IPS-20b (cell line): Measurements from ENCODE around the gene CARD14.

Experiments used
- H3K27ac ChIP-seq: one replicate; pipeline ENCODE4 v1.5.1; 2013; ENCODE audit warnings: low read length
- H3K27me3 ChIP-seq: 2 replicates; pipeline ENCODE4 v1.6.1; 2013; ENCODE audit warnings: mild to moderate bottlenecking, low read length, inconsistent platforms; ENCODE audit not compliant: insufficient read depth
- H3K36me3 ChIP-seq: 2 replicates; pipeline ENCODE4 v1.6.1; 2013; ENCODE audit warnings: low read depth, mild to moderate bottlenecking, inconsistent platforms, low read length, moderate library complexity; ENCODE audit not compliant: insufficient read depth
- H3K4me1 ChIP-seq: 2 replicates; pipeline ENCODE4 v1.6.1; 2013; ENCODE audit warnings: mild to moderate bottlenecking, control low read depth, inconsistent platforms, low read length, moderate library complexity; ENCODE audit not compliant: insufficient read depth
- H3K4me3 ChIP-seq: 2 replicates; pipeline ENCODE4 v1.5.1; 2013; ENCODE audit warnings: mild to moderate bottlenecking, low read length, inconsistent platforms
- H3K9ac ChIP-seq: 2 replicates; pipeline ENCODE4 v1.6.1; 2013; ENCODE audit warnings: low read depth, mild to moderate bottlenecking, inconsistent platforms, low read length, moderate library complexity
- H3K9me3 ChIP-seq: 2 replicates; pipeline ENCODE4 v1.6.1; 2013; ENCODE audit warnings: mild to moderate bottlenecking, low read depth, low read length, inconsistent platforms; ENCODE audit not compliant: insufficient read depth

Gene CARD14

DNA sequence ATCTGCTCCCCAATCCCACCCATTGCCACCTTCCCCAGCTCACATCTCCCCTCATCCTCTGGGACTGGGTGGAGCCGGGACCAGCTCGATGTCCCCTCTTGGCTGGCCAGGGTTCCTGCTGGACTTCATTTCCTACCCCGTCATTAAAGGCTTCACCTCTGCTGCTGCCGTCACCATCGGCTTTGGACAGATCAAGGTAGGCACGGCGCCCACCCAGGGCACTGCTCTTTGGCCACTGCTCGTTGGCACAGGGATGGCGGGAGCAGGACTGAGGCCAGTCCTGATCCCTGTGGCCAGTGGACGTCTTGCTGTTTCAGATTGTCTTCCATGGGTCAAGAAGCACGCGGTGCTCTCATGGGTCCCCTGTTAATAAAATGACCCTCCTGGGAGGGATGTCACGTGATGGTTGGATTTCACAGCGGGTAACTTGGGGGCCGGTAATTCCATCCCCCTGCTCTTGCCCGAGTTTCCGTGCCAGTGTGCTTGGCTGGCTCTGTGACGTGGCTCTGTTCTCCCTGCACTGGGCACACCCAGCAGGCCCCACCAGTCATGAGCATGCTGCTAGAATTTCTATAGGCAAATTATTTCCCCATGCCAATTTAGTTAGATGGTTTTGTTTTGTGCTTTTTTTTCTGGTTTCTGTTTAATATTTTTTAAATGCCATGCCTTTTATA is 53.4 kb downstream of the CARD14 start:
- Histone ChIP-seq H3K4me3 (no peak overlapping the region), H3K4me1 (peaks cover 7% of the 10 kb centered on the region), H3K9me3 (no peaks in the 10 kb centered on the region), H3K36me3 (no peaks in the 10 kb centered on the region), H3K27me3 (no peaks in the 10 kb centered on the region; the same call in 1 of the 2 replicates), H3K9ac (no peak overlapping the region), H3K27ac (no peak overlapping the region)

DNA sequence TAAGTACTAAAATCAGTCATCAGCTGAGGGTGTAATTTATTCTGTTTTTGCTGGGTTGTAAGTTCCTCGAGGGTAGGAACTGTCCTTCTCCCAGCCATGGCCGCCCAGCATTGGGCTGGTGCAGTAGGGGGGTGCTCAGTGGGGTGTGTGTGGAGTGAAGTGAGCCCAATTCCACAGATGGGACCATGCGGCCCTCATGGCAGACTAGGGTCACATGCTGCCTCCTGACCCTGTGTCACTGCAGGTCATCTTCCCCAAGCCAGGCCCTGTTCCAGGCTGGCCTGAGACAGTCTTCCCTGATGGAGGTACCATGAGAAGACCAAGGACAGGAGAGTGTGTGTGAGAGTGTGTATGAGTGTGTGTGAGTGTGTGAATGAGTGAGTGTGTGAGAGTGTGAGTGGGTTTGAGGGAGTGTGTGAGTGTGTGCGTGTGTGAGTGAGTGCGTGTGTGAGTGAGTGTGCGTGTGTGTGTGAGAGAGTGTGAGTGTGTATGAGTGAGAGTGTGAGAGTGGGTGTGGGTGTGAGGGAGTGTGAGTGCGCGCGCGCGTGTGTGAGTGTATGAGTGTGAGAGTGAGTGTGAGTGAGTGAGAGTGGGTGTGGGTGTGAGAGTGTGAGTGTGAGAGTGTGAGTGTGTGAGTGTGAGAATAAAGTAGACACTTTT is 54.1 kb downstream of the CARD14 start:
- 0 out of 2 replicates have a peak, but pooled peaks cover 2% of the 10 kb centered on the region for H3K36me3 ChIP-seq
- H3K4me3 ChIP-seq: no peak overlapping the region
- no peaks in the 10 kb centered on the region for H3K9me3 ChIP-seq
- no peak overlapping the region for H3K9ac ChIP-seq
- no peaks in the 10 kb centered on the region; the same call in 1 of the 2 replicates for H3K27me3 ChIP-seq
- no peak overlapping the region for H3K27ac ChIP-seq
- peaks cover 7% of the 10 kb centered on the region for H3K4me1 ChIP-seq

DNA sequence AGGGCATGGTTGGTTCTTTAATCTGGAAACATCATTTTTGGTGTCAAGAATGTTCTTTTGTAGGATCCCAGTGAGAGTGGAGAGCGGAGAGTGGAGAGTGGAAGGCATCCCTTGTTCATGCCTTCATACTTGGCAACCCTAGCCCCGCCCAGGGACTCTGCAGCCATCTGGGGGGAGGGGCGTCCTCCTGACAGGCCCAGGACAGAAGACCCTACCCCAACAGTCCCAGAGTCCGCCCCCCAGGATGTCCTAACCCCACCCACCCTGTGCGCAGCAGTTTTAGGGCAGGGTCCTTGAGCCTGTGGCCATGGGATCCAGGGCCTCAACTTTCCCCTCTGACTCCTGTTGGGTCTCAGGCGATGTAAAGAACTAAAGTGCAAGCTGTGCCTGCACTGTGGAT is 54.9 kb downstream of the CARD14 start:
- no peaks in the 10 kb centered on the region; the same call in 1 of the 2 replicates for H3K27me3 ChIP-seq
- H3K9ac ChIP-seq: no peak overlapping the region
- no peak overlapping the region for H3K27ac ChIP-seq
- H3K36me3 ChIP-seq: 0 out of 2 replicates have a peak, but pooled peaks cover 3% of the 10 kb centered on the region
- no peaks in the 10 kb centered on the region for H3K9me3 ChIP-seq
- H3K4me3 ChIP-seq: no peak overlapping the region
- peaks cover 7% of the 10 kb centered on the region for H3K4me1 ChIP-seq

DNA sequence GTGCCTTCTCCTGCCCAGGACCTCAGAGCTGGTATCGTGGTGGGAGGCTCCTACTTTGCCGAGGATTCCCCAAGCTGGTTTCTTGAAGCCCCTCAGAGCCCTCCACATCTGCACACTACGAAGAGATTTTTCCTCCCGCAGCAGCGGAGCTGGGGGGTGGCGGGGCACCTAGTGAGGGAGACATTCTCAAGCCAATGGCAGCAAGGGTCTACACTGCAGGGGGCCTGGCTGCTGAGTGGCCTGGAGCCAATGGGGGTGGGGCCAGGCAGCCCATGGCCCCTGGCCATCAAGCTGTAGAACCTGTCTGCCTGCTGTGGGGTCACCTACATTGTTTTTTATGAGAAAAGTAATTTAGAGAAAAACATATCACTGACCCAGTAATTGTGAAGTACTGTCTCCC is 55.4 kb downstream of the CARD14 start:
- Histone ChIP-seq H3K4me3 (no peak overlapping the region), H3K4me1 (peaks cover 7% of the 10 kb centered on the region), H3K9ac (no peak overlapping the region), H3K36me3 (0 out of 2 replicates have a peak, but pooled peaks cover 3% of the 10 kb centered on the region), H3K9me3 (no peaks in the 10 kb centered on the region), H3K27me3 (no peaks in the 10 kb centered on the region; the same call in 1 of the 2 replicates), H3K27ac (no peak overlapping the region)

DNA sequence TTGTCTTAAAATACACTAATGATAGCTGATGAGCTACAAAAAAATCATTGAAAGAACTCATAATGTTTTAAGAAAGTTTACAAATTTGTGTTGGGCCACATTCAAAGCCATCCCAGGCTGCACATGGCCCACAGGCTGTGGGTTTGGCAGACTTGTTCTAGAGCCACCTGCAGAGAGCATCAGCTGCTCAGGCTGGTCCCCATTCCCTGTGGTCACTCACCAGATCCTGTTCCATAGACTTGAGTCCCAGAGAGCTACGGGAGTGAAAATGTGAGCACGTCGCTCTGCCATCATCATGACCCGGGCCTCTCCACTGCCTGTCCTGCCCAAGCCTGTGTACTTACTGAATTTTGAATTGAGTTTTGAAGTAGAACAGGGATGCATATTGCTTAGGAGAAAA is 57.3 kb downstream of the CARD14 start:
- no peaks in the 10 kb centered on the region for H3K27me3 ChIP-seq

DNA sequence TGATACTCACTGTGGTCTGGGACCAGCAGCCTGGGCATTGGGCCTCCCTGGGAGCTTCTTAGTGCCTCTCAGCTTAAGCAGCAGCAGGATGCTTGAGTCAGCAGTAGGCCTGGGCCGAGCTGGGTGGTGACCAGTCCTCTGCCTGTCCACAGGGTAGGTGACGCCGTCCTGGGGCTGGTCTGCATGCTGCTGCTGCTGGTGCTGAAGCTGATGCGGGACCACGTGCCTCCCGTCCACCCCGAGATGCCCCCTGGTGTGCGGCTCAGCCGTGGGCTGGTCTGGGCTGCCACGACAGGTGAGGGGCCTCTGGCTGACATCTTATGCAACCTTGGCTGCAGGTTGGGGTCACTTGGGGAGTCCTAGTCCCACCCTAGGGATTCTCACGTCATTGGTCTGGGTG is 57.8 kb downstream of the CARD14 start:
- Histone ChIP-seq H3K27ac (no peak overlapping the region), H3K9ac (no peak overlapping the region), H3K36me3 (peaks cover 14% of the 10 kb centered on the region), H3K4me3 (no peak overlapping the region), H3K4me1 (peaks cover 7% of the 10 kb centered on the region), H3K9me3 (peaks cover 13% of the 10 kb centered on the region; the same call in 1 of the 2 replicates), H3K27me3 (no peaks in the 10 kb centered on the region)

More for the DNA sequence above, 57.3 kb downstream of the CARD14 start:
- no peak overlapping the region for H3K9ac ChIP-seq
- peaks cover 9% of the 10 kb centered on the region; the same call in 1 of the 2 replicates for H3K36me3 ChIP-seq
- H3K4me3 ChIP-seq: no peak overlapping the region
- no peak overlapping the region for H3K27ac ChIP-seq
- peaks cover 9% of the 10 kb centered on the region; the same call in 1 of the 2 replicates for H3K9me3 ChIP-seq
- H3K4me1 ChIP-seq: peaks cover 7% of the 10 kb centered on the region

DNA sequence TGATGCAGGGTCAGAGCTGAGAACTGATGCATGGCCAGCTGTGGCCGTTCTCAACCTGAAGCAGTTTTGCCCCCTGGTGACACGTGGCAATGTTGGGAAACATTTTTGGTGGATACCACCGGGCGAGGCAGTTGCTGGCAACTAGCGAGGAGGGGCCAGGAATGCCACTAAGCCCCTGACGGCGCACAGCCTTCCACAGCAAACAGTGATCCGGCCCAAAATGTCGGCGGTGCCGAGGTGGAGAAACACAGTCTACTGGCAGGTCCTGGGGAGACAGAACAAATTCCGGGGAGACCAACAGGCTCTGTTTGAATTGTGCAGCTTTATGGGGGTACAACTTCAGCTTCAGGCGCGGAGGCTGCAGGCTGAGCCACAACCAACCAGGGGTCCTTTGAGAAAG is 58.6 kb downstream of the CARD14 start:
- Histone ChIP-seq H3K9me3 (peaks cover 15% of the 10 kb centered on the region; the same call in 1 of the 2 replicates), H3K9ac (no peak overlapping the region), H3K4me3 (no peak overlapping the region), H3K4me1 (peaks cover 7% of the 10 kb centered on the region), H3K27ac (no peak overlapping the region), H3K36me3 (peaks cover 16% of the 10 kb centered on the region), H3K27me3 (no peaks in the 10 kb centered on the region)

DNA sequence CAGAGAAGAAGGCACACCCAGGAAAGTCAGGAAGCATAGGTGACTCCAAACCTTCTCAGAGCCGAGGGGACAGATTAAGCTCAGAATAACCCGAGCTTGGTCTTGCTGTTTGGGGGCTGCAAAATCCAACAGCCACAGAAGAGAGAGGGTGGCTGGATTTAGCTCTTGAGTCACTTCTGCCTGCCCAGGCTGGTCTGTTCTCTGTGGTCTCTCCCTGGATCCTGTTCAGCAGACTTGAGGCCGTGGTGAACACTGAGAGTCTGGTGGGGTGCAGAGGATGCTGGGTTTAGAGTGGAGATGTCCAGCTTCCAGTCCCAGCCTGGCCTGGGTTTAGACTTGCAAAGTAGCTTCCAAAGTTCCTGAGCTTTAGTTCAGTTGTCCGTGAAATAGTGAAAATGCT is 59.2 kb downstream of the CARD14 start:
- Histone ChIP-seq H3K4me3 (no peak overlapping the region), H3K36me3 (peaks cover 16% of the 10 kb centered on the region), H3K9me3 (peaks cover 15% of the 10 kb centered on the region; the same call in 1 of the 2 replicates), H3K27ac (no peak overlapping the region), H3K4me1 (peaks cover 7% of the 10 kb centered on the region), H3K27me3 (no peaks in the 10 kb centered on the region), H3K9ac (no peak overlapping the region)

DNA sequence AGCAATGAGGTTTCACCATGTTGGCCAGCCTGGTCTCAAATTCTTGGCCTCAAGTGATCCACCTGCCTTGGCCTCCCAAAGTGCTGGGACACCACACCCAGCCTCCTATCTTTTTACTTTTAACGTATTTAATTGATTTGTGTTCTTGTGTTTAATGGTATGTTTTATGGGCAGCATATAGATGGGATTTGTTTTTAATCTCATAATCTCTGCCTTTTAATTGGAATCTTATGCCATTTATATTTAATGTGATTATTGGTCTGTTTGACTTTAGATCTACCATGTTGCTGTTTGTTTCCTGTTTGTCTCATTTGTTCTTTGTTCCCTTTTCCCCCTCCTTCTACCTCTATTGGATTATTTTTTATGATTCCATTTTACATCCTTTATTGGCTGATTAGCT is 62.6 kb downstream of the CARD14 start:
- peaks cover 22% of the 10 kb centered on the region for H3K36me3 ChIP-seq
- no peak overlapping the region for H3K4me3 ChIP-seq
- peaks cover 15% of the 10 kb centered on the region; the same call in 1 of the 2 replicates for H3K9me3 ChIP-seq
- no peaks in the 10 kb centered on the region for H3K27me3 ChIP-seq
- no peak overlapping the region for H3K27ac ChIP-seq
- no peak overlapping the region for H3K9ac ChIP-seq
- H3K4me1 ChIP-seq: no peaks in the 10 kb centered on the region

DNA sequence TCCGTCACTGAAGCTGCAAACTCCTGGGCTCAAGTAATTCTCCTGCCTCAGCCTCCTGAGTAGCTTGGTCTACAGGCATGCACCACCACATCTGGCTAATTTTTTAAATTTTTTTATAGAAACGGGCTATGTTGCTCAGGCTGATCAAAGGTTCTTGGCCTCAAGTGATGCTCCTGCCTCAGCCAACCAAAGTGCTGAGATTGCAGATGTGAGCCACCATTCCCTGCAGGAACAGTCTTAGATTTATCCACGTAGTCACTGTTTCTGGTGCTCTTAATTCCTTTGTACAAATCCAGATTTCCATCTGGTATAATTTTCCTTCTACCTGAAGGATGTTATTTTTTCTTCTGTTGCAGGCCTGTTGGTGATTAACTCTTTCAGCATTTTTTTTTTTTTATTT is 63.4 kb downstream of the CARD14 start:
- Histone ChIP-seq H3K27ac (no peak overlapping the region), H3K4me1 (no peaks in the 10 kb centered on the region), H3K4me3 (no peak overlapping the region), H3K9ac (no peak overlapping the region), H3K27me3 (no peaks in the 10 kb centered on the region), H3K9me3 (peaks cover 15% of the 10 kb centered on the region; the same call in 1 of the 2 replicates), H3K36me3 (peaks cover 26% of the 10 kb centered on the region)

DNA sequence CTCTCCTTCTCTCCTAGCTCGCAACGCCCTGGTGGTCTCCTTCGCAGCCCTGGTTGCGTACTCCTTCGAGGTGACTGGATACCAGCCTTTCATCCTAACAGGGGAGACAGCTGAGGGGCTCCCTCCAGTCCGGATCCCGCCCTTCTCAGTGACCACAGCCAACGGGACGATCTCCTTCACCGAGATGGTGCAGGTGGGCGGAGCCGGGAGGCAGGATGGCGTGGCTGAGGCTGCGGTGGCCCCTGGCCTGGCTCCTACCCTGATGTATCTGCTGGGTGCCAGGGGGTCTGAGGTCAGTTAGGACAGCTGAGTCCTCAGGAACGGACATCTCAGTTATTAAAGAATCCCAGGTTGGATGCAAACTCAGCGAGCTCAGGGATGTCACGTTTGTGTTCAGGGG is 67.1 kb downstream of the CARD14 start:
- Histone ChIP-seq H3K9ac (no peak overlapping the region), H3K36me3 (peaks cover 30% of the 10 kb centered on the region), H3K27me3 (no peaks in the 10 kb centered on the region), H3K9me3 (peaks cover 9% of the 10 kb centered on the region; the same call in 1 of the 2 replicates), H3K4me1 (no peaks in the 10 kb centered on the region), H3K4me3 (no peak overlapping the region), H3K27ac (no peak overlapping the region)

DNA sequence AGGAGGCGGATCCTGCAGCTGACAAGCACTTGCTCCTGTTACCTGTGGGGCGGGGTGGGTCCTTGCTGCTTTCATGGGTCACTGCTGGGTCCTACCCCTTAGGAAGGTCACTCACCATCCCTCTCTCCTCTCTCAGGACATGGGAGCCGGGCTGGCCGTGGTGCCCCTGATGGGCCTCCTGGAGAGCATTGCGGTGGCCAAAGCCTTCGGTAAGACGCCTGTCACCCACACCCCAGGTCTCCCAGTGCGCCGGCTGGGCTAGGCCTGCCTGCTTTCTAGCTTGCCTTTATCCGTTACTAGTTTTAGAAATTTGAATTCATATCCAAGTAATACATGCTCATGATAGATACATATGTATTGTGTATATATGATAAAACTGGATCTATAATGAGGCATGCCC is 67.6 kb downstream of the CARD14 start:
- H3K9me3 ChIP-seq: peaks cover 5% of the 10 kb centered on the region; the same call in 1 of the 2 replicates
- H3K4me1 ChIP-seq: no peaks in the 10 kb centered on the region
- no peak overlapping the region for H3K9ac ChIP-seq
- no peak overlapping the region for H3K27ac ChIP-seq
- H3K36me3 ChIP-seq: peaks cover 26% of the 10 kb centered on the region
- no peak overlapping the region for H3K4me3 ChIP-seq
- H3K27me3 ChIP-seq: no peaks in the 10 kb centered on the region
